K562 (cell line): Measurements from ENCODE around the gene RESF1. TPM values are rescaled to one million over a fixed set of nuclear protein-coding genes. Genes with fewer than 3 reads are reported as not detected.
A peak's percentile ranks its signal among the peaks of the same experiment; 100 is the strongest.

Experiments
- CREM ChIP-seq: IDR thresholded peaks from 2 replicates; pipeline ENCODE4 v1.6.1; 2014; ENCODE audit warnings: antibody characterized with exemption, low read depth
- EGR1 ChIP-seq: fragments of 450-650 bp; conservative IDR thresholded peaks from 2 replicates; pipeline ENCODE4 v1.6.1; 2017; ENCODE audit warnings: mild to moderate bottlenecking
- ELF2 ChIP-seq: fragments of 250-450 bp; sonication (Bioruptor Pico); IDR thresholded peaks from 2 replicates; pipeline ENCODE4 v1.5.0; 2021; ENCODE audit warnings: mild to moderate bottlenecking
- FOSL1 ChIP-seq: fragments of 200-800 bp; sonication (Bioruptor generic); conservative IDR thresholded peaks from 2 replicates; pipeline ENCODE4 v1.6.1; 2016; ENCODE audit warnings: missing genetic modification characterization, missing compliant biosample characterization
- FOXM1 ChIP-seq, 2 experiments: fragments of 450-650 bp in 1 of 2; sonication (generic) in 1 of 2; formaldehyde crosslinking in 1 of 2; IDR thresholded peaks; 2 replicates each; pipeline versions ENCODE4 v1.6.1 to v1.9.0; 2017 to 2022; ENCODE audit warnings: low read depth in 2 of 2, mild to moderate bottlenecking in 2 of 2, missing genetic modification reagents in 1 of 2, moderate library complexity in 1 of 2
- HDAC1 ChIP-seq, 2 experiments: fragments of 450-650 bp; IDR thresholded peaks; 2 replicates each; pipeline ENCODE4 v1.6.1; 2016 to 2017; ENCODE audit warnings: inconsistent platforms in 1 of 2, mild to moderate bottlenecking in 1 of 2, moderate library complexity in 1 of 2
- NR2C2 ChIP-seq, 2 experiments: fragments of 200-800 bp in 1 of 2; sonication (Bioruptor generic) in 1 of 2; sonication (generic) in 1 of 2; formaldehyde crosslinking in 1 of 2; IDR thresholded peaks; 2 replicates each; pipeline versions ENCODE4 v1.6.1 to v1.8.0; 2016 to 2022; ENCODE audit warnings: mild to moderate bottlenecking in 1 of 2, missing compliant biosample characterization in 1 of 2, missing genetic modification characterization in 1 of 2, missing genetic modification reagents in 1 of 2
- POLR2G ChIP-seq: fragments of 200-400 bp; formaldehyde crosslinking; IDR thresholded peaks from 2 replicates; pipeline ENCODE4 v1.6.1; 2017; ENCODE audit warnings: low read depth, mild to moderate bottlenecking, antibody characterized with exemption, low read length, moderate library complexity
- TAL1 ChIP-seq: fragments of 450-650 bp; IDR thresholded peaks from 2 replicates; pipeline ENCODE4 v1.6.1; 2016; ENCODE audit warnings: mild to moderate bottlenecking
- TCF7 ChIP-seq: sonication (generic); IDR thresholded peaks from 2 replicates; pipeline ENCODE4 v1.6.1; 2016; ENCODE audit warnings: antibody characterized with exemption, borderline replicate concordance
- TOE1 ChIP-seq, 2 experiments: fragments of 450-650 bp in 1 of 2; sonication (generic) in 1 of 2; formaldehyde crosslinking in 1 of 2; IDR thresholded peaks; 2 replicates each; pipeline versions ENCODE4 v1.7.1 to v1.8.0; 2016 to 2022; ENCODE audit warnings: borderline replicate concordance in 2 of 2, mild to moderate bottlenecking in 2 of 2, antibody characterized with exemption in 1 of 2, inconsistent platforms in 1 of 2, low read depth in 1 of 2, missing genetic modification reagents in 1 of 2, moderate library complexity in 1 of 2
- ZBTB7A ChIP-seq: IDR thresholded peaks from 2 replicates; pipeline ENCODE4 v1.6.1; 2011; ENCODE audit warnings: low read depth, mild to moderate bottlenecking, low read length, moderate library complexity, borderline replicate concordance; ENCODE audit not compliant: control insufficient read depth
- ZNF785 ChIP-seq: fragments of 250-450 bp; sonication (Bioruptor Pico); IDR thresholded peaks from 2 replicates; pipeline ENCODE4 v1.4.0; 2020; ENCODE audit warnings: mild to moderate bottlenecking
- polyA plus RNA-seq, 8 experiments: library from polyadenylated mRNA; depleted of rRNA in 4 of 8; stranded (reverse) in 5 of 8; unstranded in 3 of 8; fragments of >200 nt; fragmentation: Nextera tagmentation in 2 of 8; fragmentation: Illumina TruSeq in 1 of 8; extraction: Ambion mirVana in 2 of 8; extraction: Trizol in 1 of 8; gene quantifications; 2 replicates each; pipeline versions ENCODE4 v1.2.1 to v1.2.3, GENCODE V29; 2011 to 2014; ENCODE audit warnings: inconsistent platforms in 1 of 8, missing spikeins in 1 of 8
- total RNA-seq, 7 experiments: library from RNA; depleted of rRNA in 6 of 7; stranded (reverse); fragments of >200 nt in 6 of 7; fragmentation: Illumina TruSeq in 2 of 7; extraction: Trizol in 2 of 7; gene quantifications; 2 replicates each; pipeline versions ENCODE4 v1.2.1 to v1.2.3, GENCODE V29; 2011 to 2021; ENCODE audit warnings: low replicate concordance in 1 of 7
- TF ChIP-seq, protein P1 (sequence below): fragments of 200-800 bp; sonication (Bioruptor generic); IDR thresholded peaks from 2 replicates; pipeline ENCODE4 v1.6.1; 2017; ENCODE audit warnings: missing genetic modification characterization, missing compliant biosample characterization
- TF ChIP-seq, protein P2 (sequence below), 3 experiments: IDR thresholded peaks in 2 of 3; conservative IDR thresholded peaks in 1 of 3; 2 replicates each; pipeline ENCODE4 v1.5.1; 2011 to 2012; ENCODE audit warnings: low read length in 3 of 3, mild to moderate bottlenecking in 3 of 3, control low read depth in 2 of 3, improper control_type of control experiment in 1 of 3, inconsistent platforms in 1 of 3, low read depth in 1 of 3, mixed read lengths in 1 of 3, moderate library complexity in 1 of 3; ENCODE audit not compliant: insufficient read depth in 2 of 3

Gene RESF1
- total and polyA plus RNA-seq, 9 of the 15 experiments (the other 6 are each of a cell fraction or from before 2014, with no cell fraction given), result 21.5 to 121 (median 53.6) TPM

DNA sequence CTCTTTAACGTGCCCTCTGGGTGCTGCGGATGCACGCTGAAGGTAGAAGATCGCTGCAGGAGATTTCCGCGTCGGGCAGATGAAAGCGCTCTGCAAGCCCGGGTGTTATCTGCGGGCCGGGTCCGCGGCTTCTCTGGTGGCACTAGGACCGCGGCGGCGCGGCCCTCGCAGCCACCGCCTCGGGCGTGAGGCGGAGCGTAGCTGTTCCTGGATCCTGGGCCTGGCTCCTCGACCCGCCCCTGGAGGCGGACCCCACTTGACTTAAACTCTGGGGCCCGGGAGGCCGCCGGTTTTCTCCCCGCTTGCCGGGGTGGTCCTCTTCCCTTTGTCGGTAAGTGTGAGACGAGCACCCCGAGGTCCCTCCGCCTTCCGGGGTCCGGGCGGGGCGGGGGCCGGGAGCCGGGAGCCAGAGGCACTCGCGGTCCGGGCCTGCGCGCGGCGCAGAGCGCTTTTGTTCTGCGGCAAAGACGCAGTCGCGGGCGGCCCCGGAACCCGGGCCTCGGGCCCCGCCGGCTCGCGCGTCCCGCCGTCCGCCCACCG lies at the start of gene RESF1 (continued):
- no peak for TF ChIP-seq ZNF785 (CRISPR knock-in tag)
- peak in 1 of 2 experiments; percentile 49; a peak in 2 of 4 replicates for TF ChIP-seq HDAC1 (IDR thresholded peaks at IDR 0.05)
- 0 out of 2 replicates have a peak, but pooled peaks have one; percentile 4 for TF ChIP-seq EGR1
- TF ChIP-seq, protein P1, sequence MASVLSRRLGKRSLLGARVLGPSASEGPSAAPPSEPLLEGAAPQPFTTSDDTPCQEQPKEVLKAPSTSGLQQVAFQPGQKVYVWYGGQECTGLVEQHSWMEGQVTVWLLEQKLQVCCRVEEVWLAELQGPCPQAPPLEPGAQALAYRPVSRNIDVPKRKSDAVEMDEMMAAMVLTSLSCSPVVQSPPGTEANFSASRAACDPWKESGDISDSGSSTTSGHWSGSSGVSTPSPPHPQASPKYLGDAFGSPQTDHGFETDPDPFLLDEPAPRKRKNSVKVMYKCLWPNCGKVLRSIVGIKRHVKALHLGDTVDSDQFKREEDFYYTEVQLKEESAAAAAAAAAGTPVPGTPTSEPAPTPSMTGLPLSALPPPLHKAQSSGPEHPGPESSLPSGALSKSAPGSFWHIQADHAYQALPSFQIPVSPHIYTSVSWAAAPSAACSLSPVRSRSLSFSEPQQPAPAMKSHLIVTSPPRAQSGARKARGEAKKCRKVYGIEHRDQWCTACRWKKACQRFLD, result no peak; the same call in 1 of the 2 replicates
- no peak for TF ChIP-seq NR2C2 (CRISPR knock-in tag; IDR thresholded peaks at IDR 0.05)
- TF ChIP-seq NR2C2 (tag; IDR thresholded peaks at IDR 0.05), result peak; percentile 56; the same call in 1 of the 2 replicates
- TF ChIP-seq CREM, result peak; percentile 64
- peak; percentile 91 for TF ChIP-seq POLR2G
- TF ChIP-seq, protein P2, sequence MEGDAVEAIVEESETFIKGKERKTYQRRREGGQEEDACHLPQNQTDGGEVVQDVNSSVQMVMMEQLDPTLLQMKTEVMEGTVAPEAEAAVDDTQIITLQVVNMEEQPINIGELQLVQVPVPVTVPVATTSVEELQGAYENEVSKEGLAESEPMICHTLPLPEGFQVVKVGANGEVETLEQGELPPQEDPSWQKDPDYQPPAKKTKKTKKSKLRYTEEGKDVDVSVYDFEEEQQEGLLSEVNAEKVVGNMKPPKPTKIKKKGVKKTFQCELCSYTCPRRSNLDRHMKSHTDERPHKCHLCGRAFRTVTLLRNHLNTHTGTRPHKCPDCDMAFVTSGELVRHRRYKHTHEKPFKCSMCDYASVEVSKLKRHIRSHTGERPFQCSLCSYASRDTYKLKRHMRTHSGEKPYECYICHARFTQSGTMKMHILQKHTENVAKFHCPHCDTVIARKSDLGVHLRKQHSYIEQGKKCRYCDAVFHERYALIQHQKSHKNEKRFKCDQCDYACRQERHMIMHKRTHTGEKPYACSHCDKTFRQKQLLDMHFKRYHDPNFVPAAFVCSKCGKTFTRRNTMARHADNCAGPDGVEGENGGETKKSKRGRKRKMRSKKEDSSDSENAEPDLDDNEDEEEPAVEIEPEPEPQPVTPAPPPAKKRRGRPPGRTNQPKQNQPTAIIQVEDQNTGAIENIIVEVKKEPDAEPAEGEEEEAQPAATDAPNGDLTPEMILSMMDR (IDR thresholded peaks at IDR 0.05 in 2 of 3, conservative IDR thresholded peaks at IDR 0.05 in 1 of 3; ENCODE audit: insufficient read depth in 2 of 3, low read depth in 1 of 3, low read length in 3 of 3), result no peak; a peak in 1 of 6 replicates
- peak; percentile 84 for TF ChIP-seq FOXM1 (IDR thresholded peaks at IDR 0.05; ENCODE audit: low read depth)
- TF ChIP-seq FOXM1 (CRISPR knock-in tag; IDR thresholded peaks at IDR 0.05; ENCODE audit: low read depth), result peak; percentile 34; the same call in 1 of the 2 replicates
- peak; percentile 6; the same call in 1 of the 2 replicates for TF ChIP-seq TAL1
- 0 out of 2 replicates have a peak, but pooled peaks have one; percentile 23 for TF ChIP-seq ELF2
- TF ChIP-seq TOE1 (IDR thresholded peaks at IDR 0.05; ENCODE audit: borderline replicate concordance), result peak; percentile 93
- no peak for TF ChIP-seq TOE1 (CRISPR knock-in tag; IDR thresholded peaks at IDR 0.05; ENCODE audit: borderline replicate concordance, low read depth)
- peak; percentile 82 for TF ChIP-seq ZBTB7A
- peak; percentile 98 for TF ChIP-seq TCF7
- peak; percentile 61 for TF ChIP-seq FOSL1
